HuH-7.5 (cell line): Measurements from ENCODE around the gene ZMYND8.
A peak's percentile ranks its signal among the peaks of the same experiment; 100 is the strongest.
"Not testable (repeated sequence)": the region's sequence is repeated elsewhere in the genome, so short reads cannot be mapped to it uniquely, and the experiment has no call there.

Source experiments
- DNase-seq: peaks from one replicate; pipeline ENCODE4 v3.0.0; 2011; ENCODE audit warnings: low spot score

The ZMYND8 gene

GRCh38 chr20:47286681-47287080, 69.8 kb downstream of the ZMYND8 start:
- DNase-seq = no peak

GRCh38 chr20:47285189-47285588, 71.3 kb downstream of the ZMYND8 start:
- DNase-seq = no peak

GRCh38 chr20:47284373-47284772, 72.1 kb downstream of the ZMYND8 start:
- no peak for DNase-seq

GRCh38 chr20:47283411-47283810, 73.1 kb downstream of the ZMYND8 start:
- DNase-seq = no peak

- DNase-seq = no peak
Observed at GRCh38 chr20:47282864-47283263, 73.6 kb downstream of the ZMYND8 start.

GRCh38 chr20:47281376-47281775, 75.1 kb downstream of the ZMYND8 start:
- DNase-seq = no peak

- DNase-seq = no peak
Observed at GRCh38 chr20:47280668-47281067, 75.8 kb downstream of the ZMYND8 start.

GRCh38 chr20:47280228-47280627, 76.3 kb downstream of the ZMYND8 start:
- DNase-seq = no peak

GRCh38 chr20:47278907-47279348, 77.6 kb downstream of the ZMYND8 start:
- no peak for DNase-seq

GRCh38 chr20:47277535-47277872, 79.0 kb downstream of the ZMYND8 start:
- not testable (repeated sequence) for DNase-seq

GRCh38 chr20:47276851-47277534, 79.5 kb downstream of the ZMYND8 start:
- no peak for DNase-seq

GRCh38 chr20:47276251-47276650, 80.2 kb downstream of the ZMYND8 start:
- DNase-seq = no peak

- no peak for DNase-seq
Observed at GRCh38 chr20:47275548-47275947, 81.0 kb downstream of the ZMYND8 start.

GRCh38 chr20:47274401-47275108, 81.9 kb downstream of the ZMYND8 start:
- DNase-seq = peak; percentile 66

GRCh38 chr20:47273591-47274235, 82.8 kb downstream of the ZMYND8 start:
- no peak for DNase-seq

- DNase-seq = peak; percentile 98
Observed at GRCh38 chr20:47272893-47273590, 83.5 kb downstream of the ZMYND8 start.

GRCh38 chr20:47271046-47271615, 85.4 kb downstream of the ZMYND8 start:
- no peak for DNase-seq

GRCh38 chr20:47269309-47270165, 87.0 kb downstream of the ZMYND8 start:
- DNase-seq = no peak

GRCh38 chr20:47267621-47268020, 88.9 kb downstream of the ZMYND8 start:
- no peak for DNase-seq

- DNase-seq = no peak
Observed at GRCh38 chr20:47266847-47267515, 89.5 kb downstream of the ZMYND8 start.

GRCh38 chr20:47265984-47266383, 90.5 kb downstream of the ZMYND8 start:
- DNase-seq = no peak
